Muscle of back (tissue), 13 donors: Measurements from ENCODE around the gene RAG2. TPM values are rescaled to one million over a fixed set of nuclear protein-coding genes. Genes with fewer than 3 reads are reported as not detected.

Experiments used
- DNase-seq, 3 donors: peaks; one replicate each; pipeline versions ENCODE4 v3.0.0 to v3.0.0-alpha.2; 2013
- long read RNA-seq, 9 donors: transcript quantifications; one replicate each; lab custom pipeline, GENCODE V29; 2026
- polyA plus RNA-seq, 10 donors: library from polyadenylated mRNA; unstranded; fragments of 120-200 nt; gene quantifications; one replicate each; pipeline ENCODE4 v1.2.1, GENCODE V29; 2013; ENCODE audit not compliant: insufficient read length in 10 of 10

Gene RAG2
- polyA plus RNA-seq: under 1 TPM in 5 of 10 donors, not detected in 5; 0.20 to 0.44 (median 0.37) TPM
- long read RNA-seq, donor 1: 0 reads
- long read RNA-seq, donor 2: 0 reads
- long read RNA-seq, donor 3: 0 reads
- long read RNA-seq, donor 4: 0 reads
- long read RNA-seq, donor 5: 0 reads
- long read RNA-seq, donor 6: 0 reads
- long read RNA-seq, donor 7: 0 reads
- long read RNA-seq, donor 8: 0 reads
- long read RNA-seq, donor 9: 0 reads

DNA sequence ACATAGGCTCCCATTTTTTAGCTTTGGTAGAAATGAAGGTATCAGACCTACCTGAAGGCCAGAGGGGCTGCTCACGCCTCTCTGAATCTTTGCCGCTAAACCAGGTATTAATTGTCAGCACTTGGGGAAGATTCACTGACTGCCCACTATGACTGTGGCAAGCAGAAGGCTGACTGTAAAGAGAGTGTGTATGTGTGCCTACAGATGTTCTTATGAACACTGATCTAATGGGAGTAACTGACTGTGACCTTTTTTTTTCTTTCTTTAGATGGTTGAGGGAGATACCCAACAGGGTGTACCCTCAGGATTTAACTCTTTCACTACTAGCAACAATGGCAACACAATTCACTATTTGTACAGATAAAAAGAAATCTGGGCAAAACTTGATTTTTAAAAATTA is at the start of gene RAG2:
Gene RAG2 (minus strand): TSS at position 186 of the 400 bp plus-strand sequence. CDS start 4,068 bp downstream, outside the sequence.
- no peak for DNase-seq

DNA sequence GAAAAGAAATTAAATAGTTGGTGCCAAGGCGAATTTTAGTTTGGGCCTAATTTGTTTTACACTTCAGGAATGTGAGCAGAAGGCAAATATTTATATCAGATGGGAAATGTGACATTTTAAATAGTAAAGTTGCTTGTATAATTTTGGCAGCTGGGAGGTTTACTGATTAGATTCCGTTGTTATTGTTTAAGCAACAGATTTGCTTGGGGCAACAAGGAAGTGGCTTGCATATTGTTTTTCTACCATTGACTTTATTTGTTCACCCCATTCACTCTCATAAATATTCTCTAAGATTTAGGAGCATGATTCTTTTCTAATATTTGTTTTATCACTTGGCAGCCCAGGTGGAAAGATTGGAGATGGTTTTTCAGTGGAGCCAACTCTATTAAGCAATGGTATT is 40.5 kb upstream of the RAG2 start:
- no peak for DNase-seq

DNA sequence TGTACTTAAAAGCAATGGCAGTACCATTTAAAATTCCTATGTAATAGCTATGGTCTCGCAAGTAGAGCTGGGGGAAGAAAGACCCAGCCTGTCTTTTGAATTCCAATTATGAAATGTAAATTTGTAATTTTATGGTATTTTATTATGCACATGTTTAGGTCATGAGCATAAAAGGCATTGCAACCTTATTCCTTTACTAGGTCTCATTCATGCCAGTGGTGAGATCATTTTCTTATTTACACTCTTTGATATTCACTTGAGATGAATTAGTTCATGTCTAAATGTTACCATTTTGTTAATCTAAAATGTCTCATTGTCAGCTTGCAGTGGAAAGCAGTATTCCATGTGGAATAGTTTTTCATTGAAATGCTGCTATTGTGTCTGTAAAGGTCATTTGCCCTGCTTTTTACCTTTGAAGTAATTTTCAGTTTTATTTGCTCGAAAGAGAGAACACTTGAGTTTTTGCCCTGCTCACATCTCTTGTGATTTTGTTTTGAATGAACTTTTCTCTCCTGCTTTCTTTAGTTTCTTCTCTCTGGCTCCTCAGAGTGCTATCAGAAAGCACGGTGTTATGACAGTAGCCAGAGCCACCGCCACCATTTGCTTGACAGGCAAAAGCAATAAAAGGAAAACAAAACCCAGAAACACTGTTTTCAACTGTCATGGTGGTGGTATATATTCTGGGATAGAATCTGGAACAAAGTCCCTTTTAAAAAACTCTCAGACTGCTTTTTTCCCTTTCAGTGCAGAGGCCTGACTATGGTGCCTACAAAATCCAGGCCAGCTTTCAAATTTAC is 37.2 kb upstream of the RAG2 start:
- DNase-seq: no peak

DNA sequence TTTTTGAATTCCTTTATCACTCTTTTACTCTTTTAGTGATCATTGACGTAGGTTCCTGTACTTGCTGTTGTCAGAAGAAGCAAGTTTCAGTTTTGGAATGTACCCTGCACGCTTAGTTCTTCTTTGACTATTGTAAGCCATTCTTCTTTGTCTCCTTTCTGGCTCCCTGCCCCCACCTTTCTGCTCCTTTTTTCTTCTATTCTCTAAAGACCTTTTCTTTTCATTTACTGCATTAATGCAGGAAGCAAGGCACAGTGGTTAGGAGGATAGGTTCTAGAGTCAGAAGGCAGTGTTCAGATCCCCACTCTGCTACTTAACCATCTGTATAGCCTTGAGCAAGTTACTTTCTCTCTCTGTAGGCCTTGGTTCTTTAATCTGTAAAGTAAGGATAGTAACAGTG is 33.7 kb upstream of the RAG2 start:
- no peak for DNase-seq

DNA sequence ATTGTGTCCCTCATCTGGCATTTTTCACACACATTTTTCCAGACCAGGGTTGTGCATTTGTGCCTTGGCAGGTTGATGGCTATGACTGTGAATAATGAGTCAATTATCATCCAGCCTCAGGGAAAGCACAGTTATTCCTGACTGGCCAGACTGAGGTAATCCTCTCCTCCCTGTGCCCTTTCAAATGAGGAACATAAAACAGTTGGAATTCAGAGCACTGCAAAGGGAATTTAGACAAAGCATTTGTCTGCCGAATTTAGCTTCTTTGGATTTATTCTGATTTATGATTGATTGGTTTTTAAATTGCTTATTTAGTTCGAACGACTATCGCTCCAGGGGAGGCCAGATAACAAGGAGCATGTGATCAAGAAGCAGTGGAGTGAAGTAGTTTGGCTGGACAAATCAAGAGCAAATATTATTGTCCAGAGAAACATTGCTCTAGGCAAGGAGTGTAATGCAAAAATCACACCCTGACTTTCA is 30.8 kb upstream of the RAG2 start:
- no peak for DNase-seq

DNA sequence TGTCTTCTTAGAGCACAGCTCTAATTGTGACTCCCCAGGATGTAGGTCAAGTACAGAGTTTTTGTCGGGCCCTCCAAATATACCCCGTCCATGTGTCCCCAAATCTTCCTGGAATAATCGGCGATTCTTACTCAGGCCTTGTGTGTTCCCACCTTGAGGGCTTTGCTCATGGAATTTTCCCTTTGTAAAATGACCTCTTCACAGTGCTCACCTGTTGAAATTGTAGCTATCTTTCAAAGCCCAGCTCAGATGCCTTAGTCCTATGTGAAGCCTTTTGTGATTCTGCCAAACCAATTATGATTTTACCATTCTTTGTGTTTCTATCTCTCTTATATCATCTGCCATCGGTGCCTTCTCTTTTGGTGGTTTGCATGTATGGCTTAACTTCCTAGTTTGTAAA is 30.1 kb upstream of the RAG2 start:
- DNase-seq: no peak

DNA sequence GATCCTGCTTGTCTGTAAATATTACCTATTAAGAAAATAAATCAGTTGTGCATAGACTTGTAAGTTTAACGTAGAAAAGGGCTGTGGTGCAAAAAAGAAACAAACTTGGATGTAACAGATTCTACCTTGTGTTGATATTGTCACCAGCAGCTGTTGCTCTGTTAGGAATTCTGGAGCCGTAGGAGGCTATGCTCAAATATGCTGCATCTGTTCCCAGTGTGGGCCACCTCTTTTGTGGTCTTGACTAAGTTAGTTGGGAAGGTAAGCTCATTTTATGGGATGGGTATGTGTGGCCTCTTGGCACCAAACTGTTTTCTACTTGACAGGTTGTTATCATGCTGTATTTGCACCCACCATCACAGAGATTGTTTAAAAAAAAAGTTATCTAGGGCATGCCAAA is 29.4 kb upstream of the RAG2 start:
- no peak for DNase-seq

DNA sequence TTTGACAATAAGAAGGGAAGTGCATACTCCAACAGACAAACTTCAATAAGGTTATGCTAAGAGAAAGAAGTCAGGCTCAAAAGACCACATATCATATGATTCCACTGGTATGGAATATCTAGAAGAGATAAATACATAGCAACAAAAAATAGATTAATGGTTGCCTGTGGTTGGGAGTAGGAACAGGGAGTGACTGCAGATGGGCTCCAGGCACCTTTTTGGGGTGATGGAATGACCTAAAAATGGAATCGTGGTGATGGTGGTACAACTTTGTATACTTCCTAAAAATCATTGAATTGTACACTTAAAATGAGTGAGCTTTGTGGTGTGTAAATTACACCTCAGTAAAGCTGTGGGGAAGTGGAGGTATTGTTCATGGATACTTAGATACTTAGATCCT is 29.0 kb upstream of the RAG2 start:
- no peak for DNase-seq

DNA sequence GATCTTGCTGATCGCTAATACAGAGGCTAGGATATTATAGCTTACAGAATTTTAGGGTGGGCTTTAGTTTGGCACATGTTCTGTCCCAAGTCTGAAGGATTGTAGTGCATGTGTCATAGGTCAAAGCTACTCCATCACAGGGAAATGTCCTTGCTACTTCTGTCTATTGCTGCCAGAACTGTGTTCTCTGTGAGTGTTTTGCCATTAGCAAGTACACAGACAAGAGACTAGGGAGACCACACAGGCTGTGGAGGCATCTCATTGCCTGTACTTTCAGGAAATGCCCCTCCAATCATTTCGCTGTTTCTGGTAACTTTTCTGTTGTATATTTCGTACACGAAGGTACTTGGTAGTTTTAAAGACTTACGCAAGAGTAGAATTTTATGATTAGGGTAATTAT is 25.5 kb upstream of the RAG2 start:
- DNase-seq: no peak

DNA sequence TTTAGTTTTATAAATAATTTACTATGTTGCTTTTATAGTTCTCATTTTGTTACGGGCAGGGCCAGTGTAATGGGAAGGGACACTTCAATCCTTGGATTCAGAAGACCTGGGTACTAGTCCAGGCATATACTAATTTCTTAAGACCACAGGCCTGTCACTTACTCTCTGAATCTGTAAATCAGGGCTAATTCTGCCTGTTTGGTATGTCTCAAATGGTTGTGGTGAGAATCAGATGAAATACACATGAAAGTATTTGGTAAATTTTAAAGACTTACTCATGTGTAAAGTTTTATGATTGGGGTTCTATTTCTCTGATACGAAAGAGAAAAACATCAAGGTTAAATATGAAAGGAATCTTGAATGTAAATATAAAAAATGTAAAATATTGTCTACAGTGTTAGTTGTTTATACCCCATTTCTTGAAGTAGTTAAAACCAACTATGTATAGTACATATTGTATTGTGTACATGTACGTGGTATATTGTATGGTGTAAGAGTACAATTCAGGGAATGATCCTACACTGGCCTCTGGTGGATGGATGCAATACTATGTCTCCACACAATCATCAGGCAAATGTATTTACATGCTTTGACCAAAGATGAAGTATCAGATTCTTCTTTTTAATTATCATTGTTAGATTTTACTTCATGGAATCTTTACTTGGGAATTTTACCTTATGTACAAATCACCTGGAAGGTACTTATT is 24.5 kb upstream of the RAG2 start:
- peak; percentile 14 to 58 (median 31) for DNase-seq

DNA sequence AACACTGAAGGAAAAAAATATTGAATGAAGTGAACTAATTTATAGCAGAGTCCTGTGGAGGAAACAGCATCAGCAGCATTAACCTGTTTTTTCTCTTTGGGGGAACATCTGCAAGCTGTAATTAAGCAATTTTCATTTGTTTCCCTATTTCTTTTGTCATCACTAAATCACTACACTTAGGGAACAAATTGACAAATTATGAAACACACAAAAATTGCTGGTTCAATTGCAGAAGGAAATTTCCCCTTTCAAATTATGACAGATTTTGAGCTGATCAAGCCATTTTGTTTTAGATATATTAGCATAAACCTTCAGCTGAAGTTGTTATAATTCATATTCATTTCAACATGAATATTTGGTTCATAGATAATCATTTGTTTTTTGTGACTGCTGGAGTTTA is 22.2 kb upstream of the RAG2 start:
- no peak for DNase-seq

DNA sequence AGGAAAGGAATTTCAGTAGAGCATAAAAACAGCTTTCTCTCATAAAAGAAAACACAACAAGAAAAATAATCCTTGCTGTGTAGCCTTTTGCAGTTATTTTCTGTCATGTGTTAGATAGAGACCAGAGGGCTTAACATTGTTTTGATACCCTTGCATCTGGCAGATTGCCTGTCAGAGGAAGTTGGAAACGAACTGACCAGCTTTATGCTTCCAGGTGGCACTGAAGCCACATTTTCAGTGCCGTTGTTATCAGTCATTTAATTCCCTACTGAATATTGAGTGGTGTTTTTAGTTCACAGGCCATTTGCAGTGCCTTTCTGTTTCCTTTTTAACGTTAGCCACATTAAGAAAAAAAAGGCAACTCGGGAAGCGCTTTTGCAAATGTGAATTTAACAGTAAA is 21.5 kb upstream of the RAG2 start:
- peak; percentile 9 to 39 (median 15) for DNase-seq

DNA sequence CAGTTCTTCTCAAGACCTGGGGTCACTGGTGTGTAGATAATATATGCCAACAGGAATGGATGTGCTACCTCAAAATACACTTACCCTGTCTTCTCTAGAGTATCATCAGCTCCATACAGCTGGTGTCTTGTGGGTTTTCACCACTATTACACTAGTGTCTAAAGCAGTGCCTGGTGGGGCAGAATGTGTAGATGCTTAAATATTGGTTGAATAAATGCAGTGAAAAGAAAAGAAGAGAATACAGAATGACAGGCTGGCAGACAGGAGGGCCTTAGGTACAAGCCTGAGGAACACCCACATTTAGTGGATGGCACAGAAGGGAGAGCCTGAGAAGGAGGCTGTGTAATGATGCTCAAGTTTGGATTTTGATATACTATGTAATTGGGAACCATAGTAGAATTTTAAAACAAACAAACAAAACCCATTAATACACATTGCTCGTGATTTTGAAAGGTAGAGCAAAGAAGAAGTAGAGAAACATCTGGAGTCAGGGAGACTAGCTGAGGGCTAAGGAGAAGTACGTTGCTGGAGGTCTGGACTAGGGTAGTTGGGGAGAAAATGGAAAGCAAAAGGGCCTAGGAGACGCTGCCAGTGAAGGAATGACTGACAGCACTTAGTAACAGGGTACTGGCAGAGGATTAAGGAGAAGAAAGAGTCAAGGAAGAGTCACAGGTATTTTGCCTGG is 20.5 kb upstream of the RAG2 start:
- no peak for DNase-seq

DNA sequence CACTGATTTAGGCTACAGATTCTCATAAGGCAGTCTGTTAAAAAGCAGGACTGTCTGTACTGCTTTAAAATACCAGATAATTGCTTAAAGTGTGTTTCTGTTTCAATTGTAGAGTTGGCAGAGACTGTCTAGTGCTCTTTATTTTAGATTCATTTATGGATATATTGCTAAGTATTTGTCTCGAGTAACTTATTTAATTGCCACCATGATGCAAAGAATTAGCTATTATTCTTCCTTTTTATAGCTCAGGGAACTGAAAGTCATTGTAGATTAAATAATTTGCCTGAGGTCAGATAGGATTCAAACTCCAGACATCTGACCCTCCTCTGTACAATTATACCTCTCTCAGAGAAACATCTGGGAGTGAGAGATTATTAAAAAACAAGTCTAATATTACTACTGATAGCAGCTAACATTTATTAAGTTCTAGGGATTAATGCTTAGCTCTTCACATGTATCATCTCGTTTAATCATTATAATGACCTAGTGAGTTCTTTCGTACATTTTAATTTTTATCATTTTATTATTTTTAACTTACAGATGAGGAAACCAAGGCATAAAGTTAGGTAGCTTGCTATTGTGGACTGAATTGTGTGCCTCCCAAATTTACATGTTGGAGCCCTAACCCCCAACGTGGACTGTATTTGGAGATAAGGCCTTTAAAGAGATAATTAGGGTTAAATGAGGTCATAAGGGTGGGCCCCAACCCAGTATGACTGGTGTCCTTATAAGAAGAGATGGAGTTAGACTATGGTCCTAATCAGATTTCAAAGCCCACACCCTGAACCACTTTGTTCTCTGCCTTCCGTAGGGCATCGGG is 19.7 kb upstream of the RAG2 start:
- DNase-seq: no peak

DNA sequence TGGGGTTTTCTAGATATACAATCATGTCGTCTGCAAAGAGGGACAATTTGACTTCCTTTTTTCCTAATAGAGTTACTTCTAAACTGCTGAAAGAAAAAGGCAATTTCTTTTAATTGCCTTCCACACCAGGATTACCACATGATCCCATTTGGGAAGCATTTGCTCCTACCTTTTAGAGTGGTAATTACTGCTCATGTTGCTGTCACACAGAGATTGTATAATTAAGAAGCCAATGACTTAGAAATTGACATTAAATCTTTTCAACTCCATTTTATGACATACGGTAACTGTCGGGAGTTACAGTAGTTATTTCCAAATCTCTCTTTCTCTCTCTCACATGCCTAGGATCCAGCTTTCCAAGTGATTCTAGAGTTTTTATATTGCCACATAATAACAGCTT is 17.8 kb upstream of the RAG2 start:
- DNase-seq: no peak

DNA sequence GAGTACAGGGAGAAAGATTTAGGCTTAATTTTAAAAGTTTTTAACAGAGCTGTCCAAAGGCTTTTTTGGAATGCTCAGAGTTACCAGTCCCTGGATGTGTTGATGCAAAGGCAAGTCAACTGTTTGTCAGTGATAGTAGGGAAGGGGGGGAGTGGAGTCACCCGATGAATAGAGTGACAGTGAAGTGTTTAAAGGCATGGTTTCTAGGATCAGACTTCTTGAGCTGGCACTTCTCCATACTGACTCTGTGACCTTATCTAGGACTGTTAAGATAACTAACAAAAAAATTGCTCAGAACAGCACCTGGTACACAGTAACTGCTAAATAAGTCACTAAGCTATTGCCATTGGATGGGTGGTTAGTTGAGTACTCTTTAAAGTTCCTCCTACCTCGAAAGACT is 11.3 kb upstream of the RAG2 start:
- no peak for DNase-seq

DNA sequence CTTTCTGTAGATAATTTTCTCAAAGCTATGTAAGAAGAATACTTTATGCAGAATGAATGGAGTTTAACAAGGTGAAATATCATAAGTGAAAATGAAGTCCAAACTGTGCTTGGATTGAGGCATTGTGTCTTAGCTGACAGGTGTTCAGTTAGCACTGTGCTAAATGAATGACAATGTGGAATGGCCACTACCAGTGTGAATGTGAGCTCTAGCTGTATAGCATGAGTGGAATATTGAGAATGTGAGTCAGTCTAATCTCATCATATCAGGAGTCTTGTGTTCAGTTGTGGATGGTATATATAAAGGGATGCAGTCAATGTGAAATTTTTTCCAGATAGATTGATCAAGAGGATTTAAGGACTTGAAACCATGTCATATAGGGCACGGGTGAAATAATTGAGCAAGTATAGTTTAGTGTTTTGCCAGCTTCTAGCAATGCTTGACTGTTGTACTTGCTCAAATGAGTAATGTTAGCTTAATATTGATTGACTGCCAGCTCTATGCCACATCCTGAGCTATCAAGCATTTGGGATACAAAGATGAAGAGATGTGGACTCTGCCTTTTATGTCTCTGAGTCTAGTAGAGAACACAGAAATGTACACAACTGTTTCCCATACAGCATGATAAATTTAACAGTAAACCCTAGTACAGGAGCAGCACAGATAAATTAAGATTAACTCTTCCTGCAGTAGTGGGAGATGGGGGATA is 10.6 kb upstream of the RAG2 start:
- DNase-seq: no peak

DNA sequence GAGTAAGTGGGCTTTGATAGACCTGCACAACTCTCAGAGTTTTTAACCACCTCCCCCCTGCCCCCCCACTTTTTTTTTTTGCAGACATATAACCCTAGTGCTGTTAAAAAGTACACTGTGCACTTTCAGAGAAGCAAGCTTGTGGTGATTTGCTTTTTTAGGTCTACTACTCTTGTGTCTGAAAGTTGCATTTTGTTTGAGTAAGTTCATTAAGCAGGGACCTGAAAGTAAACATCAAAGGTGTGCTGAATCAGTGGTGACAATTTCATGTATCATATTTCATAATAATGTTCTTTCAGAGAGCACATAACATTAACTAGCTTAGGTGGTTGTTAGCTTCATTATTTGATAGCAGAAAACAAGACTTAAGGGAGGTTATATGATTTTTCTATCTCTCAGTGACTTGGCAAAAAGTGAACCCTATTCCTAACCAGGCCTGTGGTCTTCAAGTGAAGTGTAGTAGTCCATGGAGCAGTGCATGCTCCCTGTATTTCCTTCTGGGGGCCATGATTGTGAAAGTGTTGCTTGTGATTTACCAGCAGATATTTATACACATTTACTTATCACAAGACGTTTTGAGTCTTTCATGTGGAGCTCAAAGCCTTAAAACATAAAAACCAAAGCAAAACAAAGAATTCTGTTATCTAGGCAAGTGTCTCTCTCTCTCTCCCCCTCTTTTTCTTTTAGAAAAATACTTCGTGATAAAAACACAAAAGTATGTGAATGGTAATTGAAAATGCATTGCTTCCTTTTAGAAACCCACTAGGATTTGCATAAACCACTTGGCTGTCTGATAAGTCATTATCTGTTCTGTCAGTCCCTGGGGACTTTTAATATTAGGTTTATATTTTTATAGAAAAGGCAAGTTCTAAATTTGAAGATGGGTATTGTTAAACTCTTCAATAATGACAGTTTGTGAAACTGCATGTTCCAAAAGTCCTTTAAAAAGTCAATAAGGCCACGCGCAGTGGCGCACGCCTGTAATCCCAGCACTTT is 7.5 kb upstream of the RAG2 start:
- DNase-seq: no peak

DNA sequence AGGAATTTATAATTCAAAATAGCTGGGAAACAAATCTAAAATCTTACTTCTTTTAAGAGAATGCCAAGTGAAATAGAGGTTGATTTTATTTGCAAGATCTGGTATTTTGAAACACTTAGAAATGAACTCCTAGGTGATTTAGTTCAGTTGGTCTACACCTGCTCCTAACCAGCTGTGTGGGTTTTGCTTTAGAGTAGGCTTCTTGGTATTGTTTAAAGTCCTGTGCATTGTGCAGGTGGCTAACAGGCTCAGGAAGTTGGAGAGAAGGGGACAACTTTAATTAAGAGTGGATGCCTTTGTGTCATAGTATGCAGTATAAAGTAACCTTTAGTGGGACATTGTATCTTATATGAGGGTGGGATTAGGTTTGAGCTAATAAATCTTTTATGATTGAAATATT is 4.1 kb upstream of the RAG2 start:
- no peak for DNase-seq
